Bronchial epithelial cell (primary cell): ENCODE measurements around the gene ABCC9. TPM values are rescaled to one million over a fixed set of nuclear protein-coding genes. Genes with fewer than 3 reads are reported as not detected.
"Not testable (repeated sequence)": the region's sequence is repeated elsewhere in the genome, so short reads cannot be mapped to it uniquely, and the experiment has no call there.

Experiments used
- DNase-seq: peaks from one replicate; pipeline ENCODE4 v3.0.0-alpha.2; 2010; ENCODE audit warnings: low read depth
- FAIRE-seq: peaks from 2 replicates; lab custom pipeline; 2011; peaks lifted over from hg19 to GRCh38; lab: Jason Lieb, UNC
- H3K27me3 ChIP-seq: 2 replicates; pipeline ENCODE4 v1.5.1; 2011; ENCODE audit warnings: low read length; ENCODE audit not compliant: control insufficient read depth, insufficient read depth
- H3K36me3 ChIP-seq: 2 replicates; pipeline ENCODE4 v1.5.1; 2011; ENCODE audit warnings: low read length; ENCODE audit not compliant: control insufficient read depth, insufficient read depth
- H3K4me3 ChIP-seq: 2 replicates; pipeline ENCODE4 v1.5.1; 2011; ENCODE audit warnings: mild to moderate bottlenecking, low read depth, low read length, control low read depth
- total RNA-seq: library from RNA; depleted of rRNA; stranded (reverse); fragments of >200 nt; gene quantifications from 2 replicates; pipeline ENCODE4 v1.2.1, GENCODE V29; 2014
- TF ChIP-seq, protein P1 (sequence below): IDR thresholded peaks from 2 replicates; pipeline ENCODE4 v1.5.1; 2011; ENCODE audit warnings: mild to moderate bottlenecking, moderate library complexity, low read length, control low read depth, inconsistent platforms; ENCODE audit not compliant: insufficient read depth, severe bottlenecking

ABCC9 gene
- total RNA-seq, 1 donor from 2014 or later = 0.79 TPM

DNA sequence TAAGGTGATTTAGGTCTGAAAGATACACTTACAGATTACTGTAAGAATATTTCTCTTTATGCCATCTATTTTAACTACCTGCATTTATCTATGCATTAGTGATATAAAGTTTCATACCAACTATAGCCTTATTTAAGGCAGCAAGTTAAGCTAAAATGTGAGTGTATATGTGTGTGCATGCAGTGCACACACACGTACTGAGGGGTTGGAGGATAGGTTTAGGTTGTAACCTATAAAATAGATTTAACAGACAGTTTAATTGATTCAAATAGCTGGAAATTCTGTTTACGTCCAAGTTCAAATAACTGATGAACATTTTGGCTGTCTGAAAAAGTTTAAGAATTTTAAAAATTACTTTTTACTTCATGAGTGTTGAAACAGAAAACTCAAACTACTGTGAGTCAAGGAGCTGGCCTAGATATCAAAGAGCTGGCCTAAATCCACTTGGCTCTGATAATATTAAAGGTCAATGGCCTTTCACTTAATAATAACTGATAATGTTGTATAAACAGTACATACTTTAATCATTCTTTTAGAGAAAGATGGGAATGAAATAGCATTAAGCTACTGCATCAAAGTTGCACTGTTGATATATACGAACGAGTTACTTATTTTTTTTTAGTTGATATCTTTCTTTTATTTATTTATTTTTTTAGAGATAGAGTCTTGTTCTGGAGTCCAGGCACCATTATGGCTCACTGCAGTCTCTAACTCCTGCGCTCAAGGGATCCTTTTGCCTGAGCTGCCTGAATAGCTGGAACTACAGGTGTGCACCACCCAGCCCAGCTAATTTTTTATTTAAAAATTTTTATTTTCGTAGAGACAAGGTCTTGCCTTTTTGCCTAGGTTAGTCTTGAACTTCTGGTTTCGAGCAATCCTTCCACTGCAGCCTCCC is 152.9 kb downstream of the ABCC9 start:
- TF ChIP-seq, protein P1, sequence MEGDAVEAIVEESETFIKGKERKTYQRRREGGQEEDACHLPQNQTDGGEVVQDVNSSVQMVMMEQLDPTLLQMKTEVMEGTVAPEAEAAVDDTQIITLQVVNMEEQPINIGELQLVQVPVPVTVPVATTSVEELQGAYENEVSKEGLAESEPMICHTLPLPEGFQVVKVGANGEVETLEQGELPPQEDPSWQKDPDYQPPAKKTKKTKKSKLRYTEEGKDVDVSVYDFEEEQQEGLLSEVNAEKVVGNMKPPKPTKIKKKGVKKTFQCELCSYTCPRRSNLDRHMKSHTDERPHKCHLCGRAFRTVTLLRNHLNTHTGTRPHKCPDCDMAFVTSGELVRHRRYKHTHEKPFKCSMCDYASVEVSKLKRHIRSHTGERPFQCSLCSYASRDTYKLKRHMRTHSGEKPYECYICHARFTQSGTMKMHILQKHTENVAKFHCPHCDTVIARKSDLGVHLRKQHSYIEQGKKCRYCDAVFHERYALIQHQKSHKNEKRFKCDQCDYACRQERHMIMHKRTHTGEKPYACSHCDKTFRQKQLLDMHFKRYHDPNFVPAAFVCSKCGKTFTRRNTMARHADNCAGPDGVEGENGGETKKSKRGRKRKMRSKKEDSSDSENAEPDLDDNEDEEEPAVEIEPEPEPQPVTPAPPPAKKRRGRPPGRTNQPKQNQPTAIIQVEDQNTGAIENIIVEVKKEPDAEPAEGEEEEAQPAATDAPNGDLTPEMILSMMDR = no peak
- DNase-seq = no peak
- no peaks in the 10 kb centered on the region for H3K36me3 ChIP-seq
- FAIRE-seq = no peak
- no peak overlapping the region for H3K4me3 ChIP-seq
- H3K27me3 ChIP-seq = no peaks in the 10 kb centered on the region

DNA sequence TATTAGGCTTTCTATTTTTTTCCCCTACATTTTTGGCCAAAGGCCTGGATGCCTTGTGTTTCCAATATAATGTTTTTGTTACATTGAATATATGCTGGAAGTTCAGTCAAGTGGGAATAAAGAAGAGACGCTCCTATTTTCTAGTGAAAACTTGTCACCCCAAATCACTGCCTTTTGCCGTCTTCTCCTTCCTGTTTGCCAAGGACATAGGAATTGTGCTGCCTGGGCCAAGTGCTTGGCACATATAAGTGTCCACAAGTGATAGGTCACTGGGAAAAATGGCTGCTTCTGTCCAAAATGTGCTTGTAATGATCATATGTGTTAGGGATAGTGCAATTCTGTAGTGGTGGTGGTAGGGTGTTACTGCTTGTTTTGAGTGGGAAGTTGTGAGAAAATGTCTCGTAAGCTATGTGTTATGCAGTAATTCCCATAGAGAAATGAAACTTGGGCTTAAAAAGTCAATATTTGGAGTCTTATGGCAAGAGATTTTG is 155.1 kb downstream of the ABCC9 start:
- Histone ChIP-seq H3K27me3 (no peaks in the 10 kb centered on the region), H3K36me3 (no peaks in the 10 kb centered on the region), H3K4me3 (no peak overlapping the region)
- no peak for FAIRE-seq
- DNase-seq = no peak
- TF ChIP-seq, protein P1 = no peak

DNA sequence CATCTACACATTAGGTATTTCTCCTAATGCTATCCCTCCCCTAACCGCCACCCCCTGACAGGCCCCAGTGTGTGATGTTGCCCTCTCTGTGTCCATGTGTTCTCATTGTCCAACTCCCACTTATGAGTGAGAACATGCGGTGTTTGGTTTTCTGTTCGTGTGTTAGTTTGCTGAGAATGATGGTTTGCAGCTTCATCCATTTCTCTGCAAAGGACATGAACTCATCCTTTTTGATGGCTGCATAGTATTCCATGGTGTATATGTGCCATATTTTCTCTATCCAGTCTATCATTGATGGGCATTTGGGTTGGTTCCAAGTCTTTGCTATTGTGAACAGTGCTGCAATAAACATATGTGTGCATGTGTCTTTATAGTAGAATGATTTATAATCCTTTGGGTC is 158.5 kb downstream of the ABCC9 start:
- not testable (repeated sequence) for FAIRE-seq, DNase-seq, H3K36me3 ChIP-seq, H3K4me3 ChIP-seq, H3K27me3 ChIP-seq

DNA sequence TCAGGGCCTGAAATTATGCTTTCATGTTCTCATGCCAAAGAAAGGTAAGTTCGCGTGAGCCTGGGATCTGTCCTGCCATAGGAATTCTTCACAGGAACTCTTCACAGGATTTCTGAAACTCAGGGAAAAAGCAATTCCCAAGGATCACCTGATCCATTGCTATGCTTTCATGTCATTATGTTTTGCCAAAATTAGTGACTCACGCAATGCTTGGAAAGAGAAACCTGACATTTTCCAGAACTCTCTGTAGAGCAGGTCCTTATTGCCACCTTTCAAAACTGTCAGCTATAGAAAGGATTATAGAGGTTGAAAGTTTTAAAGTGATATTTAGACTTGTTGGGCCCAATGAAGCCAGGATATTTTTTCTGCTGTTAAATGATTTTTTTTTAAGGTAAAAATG is 160.4 kb downstream of the ABCC9 start:
- DNase-seq = peak; percentile 17
- FAIRE-seq = no peak
- TF ChIP-seq, protein P1 = no peak
- Histone ChIP-seq H3K4me3 (no peak overlapping the region), H3K36me3 (no peaks in the 10 kb centered on the region), H3K27me3 (no peaks in the 10 kb centered on the region)

DNA sequence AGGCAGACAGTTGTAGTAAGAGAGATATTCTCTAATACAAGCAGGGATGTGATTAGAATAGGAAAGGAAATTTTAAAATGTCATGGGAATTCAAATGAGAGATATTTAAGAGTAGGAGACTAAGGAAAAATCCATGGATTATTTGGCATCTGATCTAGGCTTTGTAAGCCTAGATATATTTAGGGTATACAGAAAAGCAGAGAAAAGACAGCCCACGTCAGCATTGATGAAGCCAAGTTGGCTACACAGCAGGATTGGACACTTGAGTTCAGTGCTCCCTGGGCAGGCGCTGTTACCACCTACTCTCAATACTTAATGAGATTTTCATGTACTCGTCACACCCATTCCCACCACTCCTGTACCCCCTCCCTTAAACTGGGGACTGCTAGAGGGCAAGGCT is 165.1 kb downstream of the ABCC9 start:
- no peaks in the 10 kb centered on the region for H3K36me3 ChIP-seq
- H3K27me3 ChIP-seq = peaks cover 2% of the 10 kb centered on the region
- no peak for FAIRE-seq
- DNase-seq = no peak
- H3K4me3 ChIP-seq = no peak overlapping the region
- TF ChIP-seq, protein P1 = no peak

DNA sequence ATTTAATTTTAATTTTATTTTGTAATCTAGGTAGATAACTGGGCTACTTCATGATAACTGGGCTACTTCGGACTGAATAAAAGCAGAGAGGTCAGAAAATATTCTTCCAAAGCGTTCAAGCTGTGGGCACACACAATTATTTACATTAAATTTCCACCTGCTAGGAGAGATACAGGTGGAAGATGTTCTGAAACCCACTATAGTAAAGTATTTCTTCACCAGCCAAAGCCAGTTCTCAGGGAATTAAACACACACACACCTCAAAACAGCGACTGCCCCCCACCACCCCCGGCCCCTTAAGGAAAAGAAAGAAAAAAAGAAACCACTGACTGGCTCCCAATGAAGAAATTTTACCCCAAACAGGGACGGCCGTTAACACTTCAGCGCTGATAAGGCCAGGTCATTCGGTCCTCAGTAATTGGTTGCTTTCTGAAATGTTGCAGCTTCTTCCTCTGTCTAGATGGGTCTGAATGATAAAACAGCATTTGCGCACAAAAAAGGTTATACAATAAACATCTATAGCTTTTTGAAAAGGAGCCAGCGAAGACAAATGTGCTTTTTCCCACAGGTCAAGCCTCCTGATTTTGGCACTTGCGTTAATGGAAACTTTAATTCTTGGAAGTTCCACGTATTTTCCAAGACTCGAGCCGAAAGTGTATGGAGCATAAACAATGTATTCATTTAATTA is 165.9 kb downstream of the ABCC9 start:
- H3K4me3 ChIP-seq = no peak overlapping the region
- DNase-seq = no peak
- TF ChIP-seq, protein P1 = no peak
- FAIRE-seq = no peak
- peaks cover 2% of the 10 kb centered on the region for H3K27me3 ChIP-seq
- no peaks in the 10 kb centered on the region for H3K36me3 ChIP-seq
